Astrocyte of the spinal cord (primary cell): ENCODE measurements around the gene FBXO30.

Experiments
- DNase-seq: peaks from one replicate; pipeline ENCODE4 v3.0.0; 2011; ENCODE audit warnings: low read depth, low spot score
- H3K4me3 ChIP-seq: 2 replicates; pipeline ENCODE4 v1.5.1; 2011; ENCODE audit warnings: low read depth, mild to moderate bottlenecking, low read length, moderate library complexity
- CTCF ChIP-seq: IDR thresholded peaks from 2 replicates; pipeline ENCODE4 v1.5.1; 2012; ENCODE audit warnings: low read depth, mild to moderate bottlenecking, low read length, inconsistent platforms
- in situ Hi-C: cut with HindIII; loops from 2 replicates; pipeline ENCODE4 v1.10.0; 2017; ENCODE audit warnings: low sequenced_read_pairs

FBXO30 gene

GRCh38 chr6:145823328-145823944 is 8.8 kb upstream of the FBXO30 start:
- in situ Hi-C loops, result no loop called here
- no peak overlapping the region for H3K4me3 ChIP-seq
- no peak for DNase-seq
- TF ChIP-seq CTCF, result no peak

- DNase-seq, result no peak
- H3K4me3 ChIP-seq, result no peak overlapping the region
- in situ Hi-C loops, result no loop called here
- TF ChIP-seq CTCF, result no peak
These were observed 7.9 kb upstream of the FBXO30 start for GRCh38 chr6:145822456-145822855.

DNA sequence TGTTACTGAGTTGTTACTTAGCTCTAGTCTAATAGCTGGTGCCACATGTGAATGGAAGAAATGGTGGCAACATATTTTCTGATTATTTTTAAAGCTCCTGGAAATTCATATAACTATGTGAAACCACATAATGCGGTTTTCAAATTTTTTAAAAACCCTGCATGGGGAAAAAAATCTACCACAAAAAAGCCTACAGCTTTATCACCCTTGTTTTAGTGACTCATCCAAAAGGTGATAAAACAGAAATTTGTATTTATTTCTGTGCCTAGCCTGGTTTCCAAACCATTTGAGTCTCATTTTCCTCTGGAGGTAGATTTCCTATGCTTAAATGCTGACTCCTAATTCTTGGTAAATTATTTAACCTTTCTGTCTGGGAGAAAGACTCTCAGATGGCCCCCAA is 5.4 kb upstream of the FBXO30 start:
- in situ Hi-C loops, result no loop called here
- H3K4me3 ChIP-seq, result no peak overlapping the region
- DNase-seq, result no peak
- no peak for TF ChIP-seq CTCF

- no peak for TF ChIP-seq CTCF
- in situ Hi-C loops, result no loop called here
- no peak for DNase-seq
- H3K4me3 ChIP-seq, result no peak overlapping the region
These were observed 4.2 kb upstream of the FBXO30 start for GRCh38 chr6:145818796-145819195.

GRCh38 chr6:145816392-145816791 is 1.8 kb upstream of the FBXO30 start:
- H3K4me3 ChIP-seq, result no peak overlapping the region
- in situ Hi-C loops, result no loop called here
- DNase-seq, result no peak
- TF ChIP-seq CTCF, result no peak

GRCh38 chr6:145815309-145816274 is 997 bp upstream of the FBXO30 start:
- in situ Hi-C loops, result no loop called here

More at GRCh38 chr6:145815309-145816274, 997 bp upstream of the FBXO30 start:
- TF ChIP-seq CTCF, result no peak
- peak overlapping the region; percentile 86 for H3K4me3 ChIP-seq
- DNase-seq, result peak; percentile 36
